Vagina (tissue), 2 donors: ENCODE measurements around the gene LAMP5.

Experiments used
- POLR2A ChIP-seq, 2 donors: fragments of 450-650 bp; IDR thresholded peaks; one replicate each; pipeline ENCODE4 v1.6.1; 2017; ENCODE audit warnings: antibody characterized with exemption in 2 of 2, mild to moderate bottlenecking in 2 of 2, moderate library complexity in 2 of 2
- POLR2AphosphoS5 ChIP-seq, 2 donors: sonication (generic); formaldehyde crosslinking; IDR thresholded peaks; one replicate each; pipeline ENCODE4 v1.9.0; 2017; ENCODE audit warnings: antibody characterized with exemption in 2 of 2, mild to moderate bottlenecking in 2 of 2, low read depth in 1 of 2; ENCODE audit not compliant: insufficient read depth in 1 of 2
- TF ChIP-seq, protein P1 (sequence below), 3 experiments: fragments of 450-650 bp in 2 of 3; fragments of 200-600 bp in 1 of 3; sonication (generic) in 1 of 3; IDR thresholded peaks; one replicate each; pipeline ENCODE4 v1.5.1; 2017 to 2019; ENCODE audit warnings: antibody characterized with exemption in 3 of 3, mild to moderate bottlenecking in 2 of 3, moderate library complexity in 2 of 3

DNA sequence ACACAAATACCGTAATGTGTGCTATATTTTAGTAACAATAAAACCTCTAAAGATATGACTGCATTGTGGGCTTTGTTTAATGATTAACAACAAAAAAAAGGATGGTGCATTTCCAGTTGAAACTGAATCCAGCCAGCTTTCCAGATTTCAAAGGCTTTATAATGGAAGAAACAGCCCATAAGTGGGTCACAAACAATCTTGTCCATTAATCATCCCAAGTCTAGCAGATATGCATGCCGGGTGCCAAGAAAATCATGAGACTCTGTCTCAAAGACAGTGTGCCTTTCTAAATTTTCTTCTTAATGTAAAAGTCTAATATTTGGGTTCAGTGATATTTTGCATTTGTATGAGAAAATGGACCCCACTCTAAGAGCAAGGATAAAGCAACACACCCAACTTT, 20.6 kb upstream of the LAMP5 start:
- TF ChIP-seq, protein P1, sequence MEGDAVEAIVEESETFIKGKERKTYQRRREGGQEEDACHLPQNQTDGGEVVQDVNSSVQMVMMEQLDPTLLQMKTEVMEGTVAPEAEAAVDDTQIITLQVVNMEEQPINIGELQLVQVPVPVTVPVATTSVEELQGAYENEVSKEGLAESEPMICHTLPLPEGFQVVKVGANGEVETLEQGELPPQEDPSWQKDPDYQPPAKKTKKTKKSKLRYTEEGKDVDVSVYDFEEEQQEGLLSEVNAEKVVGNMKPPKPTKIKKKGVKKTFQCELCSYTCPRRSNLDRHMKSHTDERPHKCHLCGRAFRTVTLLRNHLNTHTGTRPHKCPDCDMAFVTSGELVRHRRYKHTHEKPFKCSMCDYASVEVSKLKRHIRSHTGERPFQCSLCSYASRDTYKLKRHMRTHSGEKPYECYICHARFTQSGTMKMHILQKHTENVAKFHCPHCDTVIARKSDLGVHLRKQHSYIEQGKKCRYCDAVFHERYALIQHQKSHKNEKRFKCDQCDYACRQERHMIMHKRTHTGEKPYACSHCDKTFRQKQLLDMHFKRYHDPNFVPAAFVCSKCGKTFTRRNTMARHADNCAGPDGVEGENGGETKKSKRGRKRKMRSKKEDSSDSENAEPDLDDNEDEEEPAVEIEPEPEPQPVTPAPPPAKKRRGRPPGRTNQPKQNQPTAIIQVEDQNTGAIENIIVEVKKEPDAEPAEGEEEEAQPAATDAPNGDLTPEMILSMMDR (IDR thresholded peaks at IDR 0.05): no peak
- no peak for TF ChIP-seq POLR2AphosphoS5 (IDR thresholded peaks at IDR 0.05; ENCODE audit: insufficient read depth in 1 of 2, low read depth in 1 of 2)
- no peak for TF ChIP-seq POLR2A (IDR thresholded peaks at IDR 0.05)
